OCI-LY1 (cell line): Measurements from ENCODE around the gene YPEL2.

ENCODE experiments used
- H2AFZ ChIP-seq: fragments of 200-600 bp; sonication (generic), shearing (Covaris generic); 2 replicates; pipeline ENCODE4 v1.6.0; 2014; ENCODE audit warnings: antibody characterized with exemption, mild to moderate bottlenecking, low read length
- H3F3A ChIP-seq: fragments of 200-600 bp; sonication (generic), shearing (Covaris generic); 2 replicates; pipeline ENCODE4 v1.6.0; 2014; ENCODE audit warnings: mild to moderate bottlenecking, antibody characterized with exemption, low read length, moderate library complexity; ENCODE audit not compliant: insufficient read depth
- H3K27ac ChIP-seq: fragments of 200-600 bp; sonication (generic); 2 replicates; pipeline ENCODE4 v1.5.1; 2014; ENCODE audit warnings: low read length, mixed run types, mild to moderate bottlenecking, low read depth; ENCODE audit not compliant: poor library complexity, severe bottlenecking
- H3K27me3 ChIP-seq: fragments of 200-600 bp; sonication (generic); 2 replicates; pipeline ENCODE4 v1.6.0; 2014; ENCODE audit warnings: antibody characterized with exemption, mild to moderate bottlenecking, low read length, moderate library complexity; ENCODE audit not compliant: insufficient read depth
- H3K36me3 ChIP-seq: fragments of 200-600 bp; sonication (generic); 2 replicates; pipeline ENCODE4 v1.6.1; 2014; ENCODE audit warnings: mild to moderate bottlenecking, antibody characterized with exemption, low read length, moderate library complexity, mixed read lengths; ENCODE audit not compliant: insufficient read depth
- H3K4me1 ChIP-seq: fragments of 200-600 bp; sonication (generic); 2 replicates; pipeline ENCODE4 v1.5.1; 2014; ENCODE audit warnings: mild to moderate bottlenecking, low read length, moderate library complexity; ENCODE audit not compliant: insufficient read depth, severe bottlenecking
- H3K4me2 ChIP-seq: fragments of 200-600 bp; sonication (generic), shearing (Covaris generic); 2 replicates; pipeline ENCODE4 v1.6.1; 2014; ENCODE audit warnings: low read length
- H3K4me3 ChIP-seq: fragments of 200-600 bp; sonication (generic); 2 replicates; pipeline ENCODE4 v1.5.1; 2014; ENCODE audit warnings: low read length, low read depth, mild to moderate bottlenecking, mixed read lengths; ENCODE audit not compliant: poor library complexity, severe bottlenecking
- H3K79me2 ChIP-seq: fragments of 200-600 bp; shearing (Covaris generic); 2 replicates; pipeline ENCODE4 v1.6.1; 2016; ENCODE audit warnings: mixed run types, low read length, mixed read lengths; ENCODE audit not compliant: insufficient read depth
- H3K9ac ChIP-seq: fragments of 200-600 bp; sonication (generic), shearing (Covaris generic); 2 replicates; pipeline ENCODE4 v1.6.1; 2014; ENCODE audit warnings: mild to moderate bottlenecking, low read length, mixed read lengths
- H3K9me2 ChIP-seq: fragments of 200-600 bp; sonication (generic), shearing (Covaris generic); 2 replicates; pipeline ENCODE4 v1.6.1; 2014; ENCODE audit warnings: low read depth, mild to moderate bottlenecking, low read length, mixed read lengths
- H3K9me3 ChIP-seq: fragments of 200-600 bp; shearing (Covaris generic); 2 replicates; pipeline ENCODE4 v1.6.1; 2014; ENCODE audit warnings: low read length, mixed read lengths
- H4K20me1 ChIP-seq: fragments of 200-600 bp; sonication (generic), shearing (Covaris generic); 2 replicates; pipeline ENCODE4 v1.6.0; 2016; ENCODE audit warnings: mild to moderate bottlenecking, low read length; ENCODE audit not compliant: insufficient read depth
- CTCF ChIP-seq: fragments of 200-600 bp; sonication (generic), shearing (Covaris generic); IDR thresholded peaks from 2 replicates; pipeline ENCODE4 v1.5.1; 2017; ENCODE audit warnings: mild to moderate bottlenecking, antibody characterized with exemption, low read length, moderate library complexity, mixed read lengths
- EZH2 ChIP-seq: fragments of 200-600 bp; sonication (generic), shearing (Covaris generic); IDR thresholded peaks from 2 replicates; pipeline ENCODE4 v1.8.0; 2017; ENCODE audit warnings: borderline replicate concordance, mixed run types, mild to moderate bottlenecking, antibody characterized with exemption, low read length, moderate library complexity, mixed read lengths

Gene YPEL2

GRCh38 chr17:59404471-59404870 is 73.0 kb downstream of the YPEL2 start:
- Histone ChIP-seq H3K27me3 (no peaks in the 10 kb centered on the region), H3K9ac (no peak overlapping the region), H3F3A (no peaks in the 10 kb centered on the region), H4K20me1 (no peaks in the 10 kb centered on the region), H2AFZ (no peak overlapping the region), H3K36me3 (no peaks in the 10 kb centered on the region), H3K9me2 (no peaks in the 10 kb centered on the region), H3K4me1 (no peaks in the 10 kb centered on the region), H3K79me2 (no peaks in the 10 kb centered on the region), H3K4me3 (no peak overlapping the region), H3K9me3 (no peaks in the 10 kb centered on the region), H3K27ac (no peak overlapping the region), H3K4me2 (no peak overlapping the region)
- TF ChIP-seq EZH2 (no peak), CTCF (no peak)

GRCh38 chr17:59405944-59406705 is 74.7 kb downstream of the YPEL2 start:
- Histone ChIP-seq H3K4me1 (no peaks in the 10 kb centered on the region), H3K9ac (no peak overlapping the region), H3K9me2 (no peaks in the 10 kb centered on the region), H3K4me2 (no peak overlapping the region), H3K27ac (no peak overlapping the region), H3K4me3 (no peak overlapping the region), H3K36me3 (no peaks in the 10 kb centered on the region), H3K79me2 (no peaks in the 10 kb centered on the region), H3F3A (no peaks in the 10 kb centered on the region), H3K27me3 (no peaks in the 10 kb centered on the region), H3K9me3 (no peaks in the 10 kb centered on the region), H4K20me1 (no peaks in the 10 kb centered on the region), H2AFZ (no peak overlapping the region)
- TF ChIP-seq CTCF (no peak), EZH2 (no peak)

GRCh38 chr17:59406808-59407381 is 75.4 kb downstream of the YPEL2 start:
- Histone ChIP-seq H3K9ac (no peak overlapping the region), H3K4me3 (no peak overlapping the region), H3K79me2 (no peaks in the 10 kb centered on the region), H3F3A (no peaks in the 10 kb centered on the region), H3K27me3 (no peaks in the 10 kb centered on the region), H3K36me3 (no peaks in the 10 kb centered on the region), H3K27ac (no peak overlapping the region), H3K4me1 (no peaks in the 10 kb centered on the region), H3K9me3 (no peaks in the 10 kb centered on the region), H2AFZ (no peak overlapping the region), H3K9me2 (no peaks in the 10 kb centered on the region), H4K20me1 (no peaks in the 10 kb centered on the region), H3K4me2 (no peak overlapping the region)
- TF ChIP-seq CTCF (no peak), EZH2 (no peak)
